ENCODE measurements around the gene ASS1. TPM values are rescaled to one million over a fixed set of nuclear protein-coding genes. Genes with fewer than 3 reads are reported as not detected.

The ASS1 gene
- total RNA-seq, 2 donors from 2014 or later: 380 to 511 TPM

- TF ChIP-seq CTCF (IDR thresholded peaks at IDR 0.05): no peak
- Histone ChIP-seq H3K9me3 (no peaks in the 10 kb centered on the region), H3K27me3 (no peaks in the 10 kb centered on the region), H3K27ac (no peak overlapping the region), H3K4me1 (no peaks in the 10 kb centered on the region), H3K4me3 (no peak overlapping the region), H3K36me3 (peaks cover 9% of the 10 kb centered on the region), H3K9ac (ENCODE audit: low read depth in 2 of 2, low read length in 2 of 2) (no peak overlapping the region)
- no peak for DNase-seq
- intact Hi-C loops (cut with DNase I): no loop called here
Observed at GRCh38 chr9:130463763-130464745, 19.3 kb downstream of the ASS1 start.

- no peak for TF ChIP-seq CTCF (IDR thresholded peaks at IDR 0.05)
- intact Hi-C loops (cut with DNase I): no loop called here
- H3K36me3 ChIP-seq: peaks cover 6% of the 10 kb centered on the region
- no peak overlapping the region for H3K27ac ChIP-seq
- H3K9ac ChIP-seq (ENCODE audit: low read depth in 2 of 2, low read length in 2 of 2): no peak overlapping the region
- DNase-seq: no peak
- H3K9me3 ChIP-seq: no peaks in the 10 kb centered on the region
- no peak overlapping the region for H3K4me3 ChIP-seq
- H3K4me1 ChIP-seq: no peaks in the 10 kb centered on the region
- H3K27me3 ChIP-seq: no peaks in the 10 kb centered on the region
Observed at GRCh38 chr9:130465383-130466096, 20.8 kb downstream of the ASS1 start.

- no peak overlapping the region for H3K27ac ChIP-seq
- no peak for TF ChIP-seq CTCF (IDR thresholded peaks at IDR 0.05)
- H3K27me3 ChIP-seq: no peaks in the 10 kb centered on the region
- no peak overlapping the region for H3K9ac ChIP-seq (ENCODE audit: low read depth in 2 of 2, low read length in 2 of 2)
- intact Hi-C loops (cut with DNase I): no loop called here
- no peaks in the 10 kb centered on the region for H3K4me1 ChIP-seq
- H3K4me3 ChIP-seq: no peak overlapping the region
- H3K9me3 ChIP-seq: no peaks in the 10 kb centered on the region
- H3K36me3 ChIP-seq: peaks cover 6% of the 10 kb centered on the region
- DNase-seq: no peak
Observed at GRCh38 chr9:130466537-130467217, 21.9 kb downstream of the ASS1 start.

GRCh38 chr9:130467316-130467715 is 22.6 kb downstream of the ASS1 start:
- Histone ChIP-seq H3K4me3 (no peak overlapping the region), H3K27ac (no peak overlapping the region), H3K9ac (ENCODE audit: low read depth in 2 of 2, low read length in 2 of 2) (no peak overlapping the region), H3K36me3 (peaks cover 6% of the 10 kb centered on the region), H3K4me1 (no peaks in the 10 kb centered on the region), H3K27me3 (no peaks in the 10 kb centered on the region), H3K9me3 (no peaks in the 10 kb centered on the region)
- DNase-seq: no peak
- intact Hi-C loops (cut with DNase I): no loop called here
- TF ChIP-seq CTCF (IDR thresholded peaks at IDR 0.05): no peak

- H3K4me1 ChIP-seq: no peaks in the 10 kb centered on the region
- no peaks in the 10 kb centered on the region for H3K27me3 ChIP-seq
- DNase-seq: no peak
- TF ChIP-seq CTCF (IDR thresholded peaks at IDR 0.05): no peak
- peaks cover 6% of the 10 kb centered on the region for H3K36me3 ChIP-seq
- intact Hi-C loops (cut with DNase I): no loop called here
- no peak overlapping the region for H3K9ac ChIP-seq (ENCODE audit: low read depth in 2 of 2, low read length in 2 of 2)
- no peak overlapping the region for H3K4me3 ChIP-seq
- no peaks in the 10 kb centered on the region for H3K9me3 ChIP-seq
- no peak overlapping the region for H3K27ac ChIP-seq
Observed at GRCh38 chr9:130468566-130468965, 23.8 kb downstream of the ASS1 start.

All from colonic mucosa (tissue), 4 donors.